Hepatocyte (in vitro differentiated cells): ENCODE results near the gene FOCAD. TPM values are rescaled to one million over a fixed set of nuclear protein-coding genes. Genes with fewer than 3 reads are reported as not detected.
A peak's percentile ranks its signal among the peaks of the same experiment; 100 is the strongest.

Experiments
- DNase-seq: peaks from one replicate; pipeline ENCODE4 v3.0.0-alpha.2; 2016; ENCODE audit warnings: low spot score
- H2AFZ ChIP-seq: fragments of 200-600 bp; sonication (generic); 2 replicates; pipeline ENCODE4 v1.6.0; 2016; ENCODE audit warnings: antibody characterized with exemption, mild to moderate bottlenecking
- H3K27ac ChIP-seq: fragments of 200-600 bp; sonication (generic); 2 replicates; pipeline ENCODE4 v1.5.1; 2016; ENCODE audit warnings: mild to moderate bottlenecking
- H3K27me3 ChIP-seq: fragments of 200-600 bp; sonication (generic); 2 replicates; pipeline ENCODE4 v1.6.1; 2016
- H3K36me3 ChIP-seq: fragments of 200-600 bp; sonication (generic); replicated peaks from 2 replicates; pipeline ENCODE4 v1.5.1; 2016; ENCODE audit warnings: low read depth; ENCODE audit not compliant: insufficient read depth
- H3K4me1 ChIP-seq: fragments of 200-600 bp; sonication (generic); 2 replicates; pipeline ENCODE4 v1.5.1; 2016; ENCODE audit warnings: mild to moderate bottlenecking, moderate library complexity; ENCODE audit not compliant: insufficient read depth
- H3K4me2 ChIP-seq: fragments of 200-600 bp; sonication (generic); 2 replicates; pipeline ENCODE4 v1.6.0; 2016
- H3K4me3 ChIP-seq: fragments of 200-600 bp; sonication (generic); 2 replicates; pipeline ENCODE4 v1.5.1; 2016; ENCODE audit warnings: mild to moderate bottlenecking
- H3K79me2 ChIP-seq: fragments of 200-600 bp; sonication (generic); 2 replicates; pipeline ENCODE4 v1.6.0; 2017; ENCODE audit warnings: mild to moderate bottlenecking
- H3K9me2 ChIP-seq: fragments of 200-600 bp; sonication (generic); replicated peaks from 2 replicates; pipeline ENCODE4 v1.6.0; 2017; ENCODE audit warnings: mild to moderate bottlenecking; ENCODE audit not compliant: insufficient read depth
- H3K9me3 ChIP-seq: fragments of 200-600 bp; sonication (generic); 2 replicates; pipeline ENCODE4 v1.5.1; 2016; ENCODE audit warnings: low read depth, mild to moderate bottlenecking
- H4K20me1 ChIP-seq: fragments of 200-600 bp; sonication (generic); 2 replicates; pipeline ENCODE4 v1.6.0; 2016; ENCODE audit warnings: mild to moderate bottlenecking; ENCODE audit not compliant: insufficient read depth, poor library complexity, severe bottlenecking
- EZH2 ChIP-seq: fragments of 200-600 bp; sonication (generic); IDR thresholded peaks from 2 replicates; pipeline ENCODE4 v1.6.1; 2016; ENCODE audit warnings: antibody characterized with exemption, mild to moderate bottlenecking, borderline replicate concordance
- EZH2phosphoT487 ChIP-seq: fragments of 200-600 bp; sonication (generic); IDR thresholded peaks from one replicate; pipeline ENCODE4 v1.6.1; 2018; ENCODE audit warnings: antibody characterized with exemption, mild to moderate bottlenecking, low read depth, moderate library complexity; ENCODE audit not compliant: unreplicated experiment, severe bottlenecking
- WGBS: methylation state at CpG from one replicate; pipeline ENCODE4 v1.1.6; 2016; ENCODE audit warnings: low lambda C conversion rate; ENCODE audit errors: missing lambda C conversion rate; 5-methylcytosine and 5-hydroxymethylcytosine counted together
- polyA plus RNA-seq: library from polyadenylated mRNA; unstranded; fragments of >200 nt; fragmentation: Nextera tagmentation; extraction: Ambion mirVana; gene quantifications from 2 replicates; pipeline ENCODE4 v1.2.1, GENCODE V29; 2016
- total RNA-seq: library from RNA; depleted of rRNA; stranded (reverse); fragments of >200 nt; gene quantifications from 2 replicates; pipeline ENCODE4 v1.2.3, GENCODE V29; 2014
- TF ChIP-seq, protein P1 (sequence below): fragments of 200-600 bp; sonication (generic); IDR thresholded peaks from 2 replicates; pipeline ENCODE4 v1.5.1; 2016; ENCODE audit warnings: antibody characterized with exemption, mild to moderate bottlenecking; ENCODE audit not compliant: poor library complexity

FOCAD gene
- total and polyA plus RNA-seq, 2 experiments from 2014 or later, result 21.7 to 54.1 TPM

DNA sequence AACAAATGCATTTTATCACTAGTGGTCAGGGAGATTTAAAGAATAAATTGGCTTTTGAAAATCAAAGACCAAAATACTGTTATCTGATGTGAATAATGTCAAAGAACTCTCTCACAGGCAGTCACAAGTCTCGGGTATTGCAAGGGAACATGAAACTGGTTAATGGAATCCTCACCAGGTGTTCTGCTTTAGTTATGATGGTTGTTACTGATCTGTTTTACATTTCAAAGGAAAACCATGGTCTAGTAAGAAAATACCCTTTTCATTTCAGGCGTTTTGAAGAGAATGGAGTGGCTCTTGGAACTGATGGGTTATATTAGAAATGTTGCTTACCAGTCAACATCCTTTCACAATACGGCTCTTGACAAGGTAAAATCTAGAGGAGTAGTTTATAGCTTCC, 304.0 kb downstream of the FOCAD start:
- H4K20me1 ChIP-seq, result no peaks in the 10 kb centered on the region
- H2AFZ ChIP-seq, result no peak overlapping the region
- no peaks in the 10 kb centered on the region for H3K36me3 ChIP-seq
- H3K27ac ChIP-seq, result peak overlapping the region; percentile 18
- H3K27me3 ChIP-seq, result no peaks in the 10 kb centered on the region
- 80% methylated on average over 3 of the region's 3 CpGs for WGBS
- no peak overlapping the region for H3K4me2 ChIP-seq
- H3K9me2 ChIP-seq, result no peaks in the 10 kb centered on the region
- no peak overlapping the region for H3K4me3 ChIP-seq
- H3K79me2 ChIP-seq, result no peaks in the 10 kb centered on the region
- no peak for TF ChIP-seq EZH2
- no peak for TF ChIP-seq EZH2phosphoT487
- TF ChIP-seq, protein P1, sequence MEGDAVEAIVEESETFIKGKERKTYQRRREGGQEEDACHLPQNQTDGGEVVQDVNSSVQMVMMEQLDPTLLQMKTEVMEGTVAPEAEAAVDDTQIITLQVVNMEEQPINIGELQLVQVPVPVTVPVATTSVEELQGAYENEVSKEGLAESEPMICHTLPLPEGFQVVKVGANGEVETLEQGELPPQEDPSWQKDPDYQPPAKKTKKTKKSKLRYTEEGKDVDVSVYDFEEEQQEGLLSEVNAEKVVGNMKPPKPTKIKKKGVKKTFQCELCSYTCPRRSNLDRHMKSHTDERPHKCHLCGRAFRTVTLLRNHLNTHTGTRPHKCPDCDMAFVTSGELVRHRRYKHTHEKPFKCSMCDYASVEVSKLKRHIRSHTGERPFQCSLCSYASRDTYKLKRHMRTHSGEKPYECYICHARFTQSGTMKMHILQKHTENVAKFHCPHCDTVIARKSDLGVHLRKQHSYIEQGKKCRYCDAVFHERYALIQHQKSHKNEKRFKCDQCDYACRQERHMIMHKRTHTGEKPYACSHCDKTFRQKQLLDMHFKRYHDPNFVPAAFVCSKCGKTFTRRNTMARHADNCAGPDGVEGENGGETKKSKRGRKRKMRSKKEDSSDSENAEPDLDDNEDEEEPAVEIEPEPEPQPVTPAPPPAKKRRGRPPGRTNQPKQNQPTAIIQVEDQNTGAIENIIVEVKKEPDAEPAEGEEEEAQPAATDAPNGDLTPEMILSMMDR, result no peak
- no peaks in the 10 kb centered on the region for H3K9me3 ChIP-seq
- DNase-seq, result no peak
- peaks cover 3% of the 10 kb centered on the region for H3K4me1 ChIP-seq

DNA sequence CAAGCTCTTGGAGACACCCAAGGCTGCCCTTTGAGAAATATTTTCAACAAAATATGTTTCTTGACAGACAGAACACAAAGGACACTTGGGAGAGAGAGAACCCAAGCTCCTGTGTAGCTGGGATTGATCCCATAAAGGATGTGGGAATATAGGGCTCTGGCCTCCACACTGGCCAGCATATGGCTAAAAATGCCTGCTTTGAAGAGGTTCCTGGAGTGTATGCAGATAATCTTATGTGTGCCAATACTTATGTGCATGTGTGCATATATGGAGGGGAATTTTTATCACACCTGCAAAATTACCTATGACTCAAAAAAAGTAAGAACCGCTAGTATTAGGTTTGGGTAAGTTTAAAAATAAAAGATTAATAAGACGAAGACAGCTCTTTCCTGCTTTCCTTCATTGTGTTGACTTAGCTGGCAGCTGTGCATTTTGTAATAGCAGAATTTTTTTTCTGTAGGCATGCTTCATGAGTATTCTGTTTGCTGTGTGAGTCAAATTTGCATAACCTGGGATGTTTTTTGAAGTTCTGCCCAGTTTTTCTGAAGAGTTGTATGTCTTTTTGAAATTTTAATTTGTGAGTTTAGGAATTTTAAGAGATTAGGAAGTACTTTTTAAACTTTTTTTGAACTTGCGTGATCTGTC, 304.7 kb downstream of the FOCAD start:
- H3K4me2 ChIP-seq, result no peak overlapping the region
- H3K27ac ChIP-seq, result peak overlapping the region; percentile 18

DNA sequence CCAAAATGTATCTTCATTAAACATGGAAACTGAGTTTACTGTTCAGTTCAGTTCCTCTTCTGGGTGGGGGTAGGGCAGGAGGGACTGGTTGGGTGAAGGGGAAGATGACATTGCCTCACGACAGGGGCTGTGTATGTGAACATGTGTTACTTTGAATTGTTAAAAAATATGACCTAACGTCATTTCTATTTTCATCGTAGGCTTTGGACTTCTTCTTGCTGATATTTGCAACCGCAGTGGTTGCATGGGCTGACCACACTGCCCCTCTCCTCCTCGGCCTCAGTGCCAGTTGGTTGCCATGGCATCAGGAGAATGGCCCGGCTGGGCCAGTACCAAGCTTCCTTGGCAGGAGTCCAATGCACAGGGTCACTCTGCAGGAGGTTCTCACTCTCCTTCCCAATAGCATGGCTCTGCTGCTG, 305.9 kb downstream of the FOCAD start:
- no peaks in the 10 kb centered on the region for H3K36me3 ChIP-seq
- no peak overlapping the region for H3K27ac ChIP-seq
- H3K79me2 ChIP-seq, result no peaks in the 10 kb centered on the region
- 94% methylated on average over 6 of the region's 6 CpGs for WGBS
- no peak overlapping the region for H3K4me2 ChIP-seq
- no peaks in the 10 kb centered on the region for H3K9me2 ChIP-seq
- TF ChIP-seq, protein P1, result no peak
- TF ChIP-seq EZH2phosphoT487 (no peak), EZH2 (no peak)
- no peak overlapping the region for H2AFZ ChIP-seq
- no peaks in the 10 kb centered on the region for H4K20me1 ChIP-seq
- no peaks in the 10 kb centered on the region for H3K27me3 ChIP-seq
- DNase-seq, result no peak
- peaks cover 3% of the 10 kb centered on the region for H3K4me1 ChIP-seq
- H3K4me3 ChIP-seq, result no peak overlapping the region
- no peaks in the 10 kb centered on the region for H3K9me3 ChIP-seq

More for the DNA sequence above, 304.7 kb downstream of the FOCAD start:
- TF ChIP-seq, protein P1, result no peak
- no peak for TF ChIP-seq EZH2
- Histone ChIP-seq H3K9me3 (no peaks in the 10 kb centered on the region), H3K79me2 (no peaks in the 10 kb centered on the region), H3K4me3 (no peak overlapping the region), H3K36me3 (no peaks in the 10 kb centered on the region), H3K9me2 (no peaks in the 10 kb centered on the region), H2AFZ (no peak overlapping the region), H3K4me1 (peaks cover 3% of the 10 kb centered on the region), H3K27me3 (no peaks in the 10 kb centered on the region), H4K20me1 (no peaks in the 10 kb centered on the region)
- WGBS, result 83% methylated on average over 3 of the region's 3 CpGs
- DNase-seq, result no peak
